ENCODE measurements around the gene RAB11A. TPM values are rescaled to one million over a fixed set of nuclear protein-coding genes. Genes with fewer than 3 reads are reported as not detected.
A peak's percentile ranks its signal among the peaks of the same experiment; 100 is the strongest.

RAB11A gene
- total and polyA plus RNA-seq, 9 of the 15 experiments (the other 6 are each of a cell fraction or from before 2014, with no cell fraction given): 129 to 369 (median 245) TPM

DNA sequence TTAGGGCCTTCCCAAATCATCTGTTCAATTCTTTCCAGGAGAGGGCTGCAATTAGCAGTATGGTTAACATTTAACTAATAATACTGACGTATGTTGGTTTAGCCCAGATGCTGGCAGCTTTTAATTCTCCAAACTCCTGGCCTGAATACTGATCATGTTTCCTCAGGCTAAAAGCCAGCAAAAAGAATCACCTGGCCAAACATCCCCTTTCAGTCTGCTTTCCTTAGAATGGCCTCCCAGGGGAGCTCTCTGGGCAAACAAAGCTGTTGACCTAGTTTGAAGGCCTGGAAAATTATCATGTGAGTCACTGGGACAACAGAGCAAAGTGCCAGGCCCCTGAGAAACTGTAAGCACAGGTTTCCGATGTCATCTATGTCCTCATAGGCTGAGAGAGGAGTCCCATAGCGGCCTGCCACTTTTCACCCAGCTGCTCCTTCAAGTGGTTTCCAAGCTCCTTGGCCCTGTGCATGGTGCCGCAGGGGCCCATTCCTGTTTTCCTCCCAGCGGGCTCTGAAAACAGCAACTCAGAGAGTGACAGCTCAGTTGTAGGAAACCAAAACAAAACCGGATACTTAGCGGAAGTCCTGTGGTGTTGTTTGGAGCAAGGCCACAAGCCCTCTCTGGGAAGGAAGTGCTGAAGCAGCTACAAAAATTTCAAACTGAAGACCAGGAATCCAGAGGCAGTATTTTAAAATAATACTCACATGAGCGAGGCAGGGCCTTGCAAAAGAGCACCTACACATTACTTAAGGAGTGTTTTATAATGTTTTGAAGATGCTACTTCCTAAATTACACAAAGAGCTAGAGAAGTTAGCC, 36.5 kb upstream of the RAB11A start (continued):
- TF ChIP-seq MAZ (CRISPR knock-in tag; conservative IDR thresholded peaks at IDR 0.05 in 1 of 2, IDR thresholded peaks at IDR 0.05 in 1 of 2): peak in 1 of 2 experiments; percentile 51; a peak in 2 of 4 replicates
- TF ChIP-seq XRCC3 (IDR thresholded peaks at IDR 0.05): no peak
- TF ChIP-seq KDM5B (IDR thresholded peaks at IDR 0.05; ENCODE audit: insufficient replicate concordance, low read depth, low read length): peak; percentile 48
- TF ChIP-seq IFI16 (CRISPR knock-in tag; IDR thresholded peaks at IDR 0.05): no peak
- 0 out of 2 replicates have a peak, but pooled peaks have one; percentile 22 for TF ChIP-seq CEBPB (tag; IDR thresholded peaks at IDR 0.05)
- TF ChIP-seq, protein P1, sequence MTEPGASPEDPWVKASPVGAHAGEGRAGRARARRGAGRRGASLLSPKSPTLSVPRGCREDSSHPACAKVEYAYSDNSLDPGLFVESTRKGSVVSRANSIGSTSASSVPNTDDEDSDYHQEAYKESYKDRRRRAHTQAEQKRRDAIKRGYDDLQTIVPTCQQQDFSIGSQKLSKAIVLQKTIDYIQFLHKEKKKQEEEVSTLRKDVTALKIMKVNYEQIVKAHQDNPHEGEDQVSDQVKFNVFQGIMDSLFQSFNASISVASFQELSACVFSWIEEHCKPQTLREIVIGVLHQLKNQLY (CRISPR knock-in tag; conservative IDR thresholded peaks at IDR 0.05): no peak
- TF ChIP-seq DMBX1 (CRISPR knock-in tag; IDR thresholded peaks at IDR 0.05; ENCODE audit: borderline replicate concordance): peak; percentile 73; the same call in 1 of the 2 replicates
- TF ChIP-seq ZNF586 (CRISPR knock-in tag; conservative IDR thresholded peaks at IDR 0.05): no peak
- no peak for TF ChIP-seq ZNF24 (IDR thresholded peaks at IDR 0.05)
- peak; percentile 60; the same call in 1 of the 2 replicates for TF ChIP-seq GATAD2A (IDR thresholded peaks at IDR 0.05)
- peak; percentile 83 for TF ChIP-seq ETV1 (tag; conservative IDR thresholded peaks at IDR 0.05; ENCODE audit: low read depth)
- no peak for TF ChIP-seq SMARCA5 (IDR thresholded peaks at IDR 0.05)
- TF ChIP-seq STAG1 (CRISPR knock-in tag; IDR thresholded peaks at IDR 0.05; ENCODE audit: borderline replicate concordance): no peak
- TF ChIP-seq SMARCC2 (IDR thresholded peaks at IDR 0.05; ENCODE audit: low read depth): no peak
- TF ChIP-seq, protein P2, sequence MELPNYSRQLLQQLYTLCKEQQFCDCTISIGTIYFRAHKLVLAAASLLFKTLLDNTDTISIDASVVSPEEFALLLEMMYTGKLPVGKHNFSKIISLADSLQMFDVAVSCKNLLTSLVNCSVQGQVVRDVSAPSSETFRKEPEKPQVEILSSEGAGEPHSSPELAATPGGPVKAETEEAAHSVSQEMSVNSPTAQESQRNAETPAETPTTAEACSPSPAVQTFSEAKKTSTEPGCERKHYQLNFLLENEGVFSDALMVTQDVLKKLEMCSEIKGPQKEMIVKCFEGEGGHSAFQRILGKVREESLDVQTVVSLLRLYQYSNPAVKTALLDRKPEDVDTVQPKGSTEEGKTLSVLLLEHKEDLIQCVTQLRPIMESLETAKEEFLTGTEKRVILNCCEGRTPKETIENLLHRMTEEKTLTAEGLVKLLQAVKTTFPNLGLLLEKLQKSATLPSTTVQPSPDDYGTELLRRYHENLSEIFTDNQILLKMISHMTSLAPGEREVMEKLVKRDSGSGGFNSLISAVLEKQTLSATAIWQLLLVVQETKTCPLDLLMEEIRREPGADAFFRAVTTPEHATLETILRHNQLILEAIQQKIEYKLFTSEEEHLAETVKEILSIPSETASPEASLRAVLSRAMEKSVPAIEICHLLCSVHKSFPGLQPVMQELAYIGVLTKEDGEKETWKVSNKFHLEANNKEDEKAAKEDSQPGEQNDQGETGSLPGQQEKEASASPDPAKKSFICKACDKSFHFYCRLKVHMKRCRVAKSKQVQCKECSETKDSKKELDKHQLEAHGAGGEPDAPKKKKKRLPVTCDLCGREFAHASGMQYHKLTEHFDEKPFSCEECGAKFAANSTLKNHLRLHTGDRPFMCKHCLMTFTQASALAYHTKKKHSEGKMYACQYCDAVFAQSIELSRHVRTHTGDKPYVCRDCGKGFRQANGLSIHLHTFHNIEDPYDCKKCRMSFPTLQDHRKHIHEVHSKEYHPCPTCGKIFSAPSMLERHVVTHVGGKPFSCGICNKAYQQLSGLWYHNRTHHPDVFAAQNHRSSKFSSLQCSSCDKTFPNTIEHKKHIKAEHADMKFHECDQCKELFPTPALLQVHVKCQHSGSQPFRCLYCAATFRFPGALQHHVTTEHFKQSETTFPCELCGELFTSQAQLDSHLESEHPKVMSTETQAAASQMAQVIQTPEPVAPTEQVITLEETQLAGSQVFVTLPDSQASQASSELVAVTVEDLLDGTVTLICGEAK (IDR thresholded peaks at IDR 0.05): 0 out of 2 replicates have a peak, but pooled peaks have one; percentile 51
- TF ChIP-seq, protein P2 (CRISPR knock-in tag; IDR thresholded peaks at IDR 0.05): no peak

Measured in K562 (cell line).